Transverse colon (tissue), 4 donors: Measurements from ENCODE around the gene MTHFD2L. TPM values are rescaled to one million over a fixed set of nuclear protein-coding genes. Genes with fewer than 3 reads are reported as not detected.

Experiments
- DNase-seq: peaks from one replicate; pipeline ENCODE4 v3.0.0-alpha.2; 2019
- H3K27ac ChIP-seq, 4 donors: fragments of 200-600 bp; sonication (generic); 2 replicates each; pipeline ENCODE4 v1.5.1; 2016 to 2018; ENCODE audit warnings: inconsistent platforms in 4 of 4
- H3K27me3 ChIP-seq: fragments of 200-600 bp; sonication (generic); 2 replicates; pipeline ENCODE4 v1.5.1; 2017; ENCODE audit warnings: inconsistent platforms
- H3K36me3 ChIP-seq, 4 donors: fragments of 200-600 bp; sonication (generic); 2 replicates each; pipeline ENCODE4 v1.5.1; 2017 to 2019; ENCODE audit warnings: inconsistent platforms in 4 of 4
- H3K4me1 ChIP-seq, 4 donors: fragments of 200-600 bp; sonication (generic); 2 replicates each; pipeline ENCODE4 v1.5.1; 2017 to 2020; ENCODE audit warnings: inconsistent platforms in 4 of 4
- H3K4me3 ChIP-seq, 4 donors: fragments of 200-600 bp; sonication (generic); 1 replicate in 1 of 4; 2 replicates in 3 of 4; pipeline versions ENCODE4 v1.5.1 to v1.6.1; 2017 to 2019; ENCODE audit warnings: inconsistent platforms in 4 of 4
- H3K9me3 ChIP-seq, 2 donors: fragments of 200-600 bp; sonication (generic); 2 replicates each; pipeline ENCODE4 v1.5.1; 2017 to 2019; ENCODE audit warnings: inconsistent platforms in 2 of 2
- EP300 ChIP-seq: sonication (generic); formaldehyde crosslinking; IDR thresholded peaks from one replicate; pipeline ENCODE4 v1.6.1; 2017; ENCODE audit warnings: antibody characterized with exemption, low read depth
- POLR2A ChIP-seq: fragments of 450-650 bp; IDR thresholded peaks from one replicate; pipeline ENCODE4 v1.6.1; 2016; ENCODE audit warnings: antibody characterized with exemption, mild to moderate bottlenecking, moderate library complexity
- POLR2AphosphoS5 ChIP-seq, 3 donors: sonication (generic); formaldehyde crosslinking; IDR thresholded peaks; one replicate each; pipeline ENCODE4 v1.6.1; 2016; ENCODE audit warnings: antibody characterized with exemption in 3 of 3
- WGBS, 2 donors: methylation state at CpG; one replicate each; pipeline ENCODE4 v1.1.5; 2018; ENCODE audit warnings: low coverage in 1 of 2; 5-methylcytosine and 5-hydroxymethylcytosine counted together
- in situ Hi-C, 4 donors: fragments of 200-750 bp; cut with MboI; loops; one replicate each; pipeline versions ENCODE4 v1.15.0 to v1.15.1; 2017; ENCODE audit warnings: low sequenced_read_pairs in 3 of 4, low pct_ligation_motif_present in 1 of 4, low pct_unique_long_range_greater_than_20kb in 1 of 4
- intact Hi-C: fragments of 100-400 bp; cut with DNase I; formaldehyde crosslinking; loops from one replicate; pipeline ENCODE4 v1.15.1; 2023; ENCODE audit warnings: low total_unique reads
- total RNA-seq, 4 donors: library from RNA; depleted of rRNA; stranded (reverse); fragments of >200 nt; gene quantifications; one replicate each; pipeline ENCODE4 v1.1.0, GENCODE V29; 2016
- TF ChIP-seq, protein P1 (sequence below), 5 experiments: fragments of 200-600 bp in 3 of 5; fragments of 450-650 bp in 2 of 5; sonication (generic) in 3 of 5; IDR thresholded peaks; 1 replicate in 2 of 5; 2 replicates in 3 of 5; pipeline ENCODE4 v1.5.1; 2016 to 2017; ENCODE audit warnings: antibody characterized with exemption in 5 of 5, inconsistent platforms in 3 of 5, mild to moderate bottlenecking in 2 of 5, moderate library complexity in 1 of 5

The MTHFD2L gene
- total RNA-seq, 4 donors from 2014 or later, result 7.6 to 18.1 (median 12.7) TPM

DNA sequence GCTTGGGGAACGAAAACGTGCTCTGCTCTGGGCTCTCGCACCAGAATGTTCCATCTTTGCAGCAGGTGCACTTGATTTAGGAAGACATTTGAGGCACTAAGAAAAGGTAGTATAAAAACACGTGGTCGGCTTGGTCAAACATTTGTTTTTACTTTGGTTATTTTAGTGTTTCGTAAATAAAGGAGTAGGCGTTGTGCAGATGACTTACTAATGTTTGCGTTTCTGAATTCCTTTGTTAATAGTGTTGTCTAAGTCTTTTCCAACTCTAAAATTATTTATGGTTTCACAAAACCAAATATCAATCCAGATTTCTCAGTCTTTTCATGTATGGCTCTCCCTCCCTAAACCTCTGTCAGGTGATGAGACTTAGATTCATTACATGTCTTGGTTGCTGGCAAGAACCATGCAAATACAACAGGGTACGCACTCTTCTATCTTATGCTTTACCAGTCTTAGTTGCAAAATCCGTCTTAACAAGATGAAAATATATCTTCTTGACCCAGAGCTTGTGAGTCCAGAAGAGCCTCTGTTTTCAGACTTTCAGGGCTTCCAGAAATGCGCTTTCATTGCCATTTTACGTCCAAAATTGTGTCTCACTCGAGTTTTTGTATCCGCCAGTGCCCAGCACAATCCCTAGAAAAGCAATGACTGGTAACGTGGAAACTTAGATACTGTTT lies 686 bp downstream of the MTHFD2L start:
- H3K27me3 ChIP-seq, result no peaks in the 10 kb centered on the region
- intact Hi-C loops (no loop called here), in situ Hi-C loops (no loop called here)
- H3K36me3 ChIP-seq, result peaks cover 0 to 14% (median 1%) of the 10 kb centered on the region in 4 donors
- peaks cover 11 to 23% (median 16%) of the 10 kb centered on the region in 4 donors for H3K4me1 ChIP-seq
- peak overlapping the region; percentile 39 to 72 (median 71) for H3K4me3 ChIP-seq
- DNase-seq, result no peak
- 13 to 14% methylated on average over 14 to 15 of the region's 15 CpGs for WGBS, 2 donors
- H3K9me3 ChIP-seq, result no peaks in the 10 kb centered on the region
- TF ChIP-seq POLR2AphosphoS5 (IDR thresholded peaks at IDR 0.05) (no peak), POLR2A (no peak), EP300 (no peak)
- TF ChIP-seq, protein P1, sequence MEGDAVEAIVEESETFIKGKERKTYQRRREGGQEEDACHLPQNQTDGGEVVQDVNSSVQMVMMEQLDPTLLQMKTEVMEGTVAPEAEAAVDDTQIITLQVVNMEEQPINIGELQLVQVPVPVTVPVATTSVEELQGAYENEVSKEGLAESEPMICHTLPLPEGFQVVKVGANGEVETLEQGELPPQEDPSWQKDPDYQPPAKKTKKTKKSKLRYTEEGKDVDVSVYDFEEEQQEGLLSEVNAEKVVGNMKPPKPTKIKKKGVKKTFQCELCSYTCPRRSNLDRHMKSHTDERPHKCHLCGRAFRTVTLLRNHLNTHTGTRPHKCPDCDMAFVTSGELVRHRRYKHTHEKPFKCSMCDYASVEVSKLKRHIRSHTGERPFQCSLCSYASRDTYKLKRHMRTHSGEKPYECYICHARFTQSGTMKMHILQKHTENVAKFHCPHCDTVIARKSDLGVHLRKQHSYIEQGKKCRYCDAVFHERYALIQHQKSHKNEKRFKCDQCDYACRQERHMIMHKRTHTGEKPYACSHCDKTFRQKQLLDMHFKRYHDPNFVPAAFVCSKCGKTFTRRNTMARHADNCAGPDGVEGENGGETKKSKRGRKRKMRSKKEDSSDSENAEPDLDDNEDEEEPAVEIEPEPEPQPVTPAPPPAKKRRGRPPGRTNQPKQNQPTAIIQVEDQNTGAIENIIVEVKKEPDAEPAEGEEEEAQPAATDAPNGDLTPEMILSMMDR (IDR thresholded peaks at IDR 0.05), result no peak
- peak overlapping the region; percentile 91 to 94 (median 92) for H3K27ac ChIP-seq

DNA sequence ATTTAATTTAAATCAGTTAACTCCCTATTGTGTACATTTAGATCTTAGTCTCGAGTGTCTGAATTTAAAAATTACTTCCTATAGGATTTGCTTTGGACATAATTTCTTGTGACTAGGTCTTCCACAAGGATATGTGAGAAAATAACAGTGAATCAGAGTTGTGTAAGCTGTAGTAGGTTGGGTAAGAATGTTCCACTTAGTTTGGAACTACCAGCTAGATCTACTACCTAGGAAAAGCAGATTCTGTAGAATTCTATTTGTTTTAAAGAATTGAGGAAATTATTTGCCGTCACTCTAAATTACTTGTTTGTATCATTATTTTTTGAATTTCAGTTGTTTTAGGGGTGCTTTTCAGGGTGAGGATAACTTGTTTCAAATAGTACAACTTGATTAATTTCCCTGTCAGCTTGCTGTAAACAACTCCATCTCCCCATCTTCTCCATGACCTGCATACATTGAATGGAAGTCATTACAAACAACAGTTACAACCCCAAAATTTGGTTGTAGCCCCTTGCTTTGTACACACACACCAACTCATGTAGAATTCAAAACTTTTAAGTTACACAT lies 1.3 kb downstream of the MTHFD2L start:
- in situ Hi-C loops, result no loop called here
- intact Hi-C loops, result no loop called here

DNA sequence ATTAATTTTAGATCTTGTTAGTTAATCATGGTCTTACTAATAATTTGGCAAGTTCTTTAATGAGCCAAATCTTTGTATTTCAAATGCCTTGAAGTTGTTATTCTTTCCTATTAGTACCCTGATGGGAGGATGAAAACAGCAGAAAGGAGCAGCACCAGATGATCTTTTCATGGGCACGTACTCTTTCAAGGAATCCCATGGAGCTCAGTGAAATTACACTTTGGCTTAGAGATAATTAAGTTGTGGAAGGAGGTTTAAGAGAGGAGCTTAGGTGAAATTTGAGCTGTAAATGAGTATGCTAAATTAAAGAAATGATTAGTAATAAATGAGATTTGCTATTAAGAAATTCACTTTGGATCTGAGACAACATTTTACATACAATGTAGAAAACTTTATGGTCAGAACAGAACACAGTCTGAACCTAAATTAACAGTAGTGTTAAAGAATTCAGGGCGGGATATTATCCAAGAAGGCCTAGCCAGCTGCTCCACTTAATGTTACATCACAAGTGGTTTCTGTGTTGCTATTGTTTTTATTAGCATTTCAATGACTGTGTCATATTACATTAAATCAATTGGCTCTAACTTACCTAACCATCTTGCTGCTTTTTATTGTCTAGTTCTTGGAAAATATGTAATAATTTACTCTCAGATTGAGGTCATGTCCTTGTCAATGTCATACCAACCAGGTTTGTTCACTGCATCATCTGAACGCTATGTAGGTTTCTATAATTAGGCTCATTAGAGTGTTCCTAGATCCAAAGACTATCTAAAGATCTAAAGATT lies 3.9 kb downstream of the MTHFD2L start:
- peaks cover 0 to 14% (median 1%) of the 10 kb centered on the region in 4 donors for H3K36me3 ChIP-seq
- in situ Hi-C loops (no loop called here), intact Hi-C loops (no loop called here)
- TF ChIP-seq POLR2AphosphoS5 (IDR thresholded peaks at IDR 0.05) (no peak), POLR2A (no peak), EP300 (no peak)
- TF ChIP-seq, protein P1 (IDR thresholded peaks at IDR 0.05), result no peak
- H3K27me3 ChIP-seq, result no peaks in the 10 kb centered on the region
- peaks cover 11 to 20% (median 16%) of the 10 kb centered on the region in 4 donors for H3K4me1 ChIP-seq
- no peak overlapping the region for H3K4me3 ChIP-seq
- 80 to 83% methylated on average over 3 of the region's 3 CpGs for WGBS, 2 donors
- no peak overlapping the region for H3K27ac ChIP-seq
- no peak for DNase-seq
- no peaks in the 10 kb centered on the region for H3K9me3 ChIP-seq

More for the DNA sequence above, 1.3 kb downstream of the MTHFD2L start:
- peak overlapping the region; percentile 91 to 94 (median 92) for H3K27ac ChIP-seq
- H3K27me3 ChIP-seq, result no peaks in the 10 kb centered on the region
- WGBS, 2 donors, result 52 to 60% methylated on average over 2 of the region's 2 CpGs
- H3K4me3 ChIP-seq, result peak overlapping the region; percentile 6 to 72 (median 71)
- H3K36me3 ChIP-seq, result peaks cover 0 to 14% (median 1%) of the 10 kb centered on the region in 4 donors
- TF ChIP-seq POLR2A (no peak), EP300 (no peak), POLR2AphosphoS5 (IDR thresholded peaks at IDR 0.05) (no peak)
- TF ChIP-seq, protein P1 (IDR thresholded peaks at IDR 0.05), result no peak
- no peak for DNase-seq
- peaks cover 11 to 23% (median 16%) of the 10 kb centered on the region in 4 donors for H3K4me1 ChIP-seq
- H3K9me3 ChIP-seq, result no peaks in the 10 kb centered on the region

DNA sequence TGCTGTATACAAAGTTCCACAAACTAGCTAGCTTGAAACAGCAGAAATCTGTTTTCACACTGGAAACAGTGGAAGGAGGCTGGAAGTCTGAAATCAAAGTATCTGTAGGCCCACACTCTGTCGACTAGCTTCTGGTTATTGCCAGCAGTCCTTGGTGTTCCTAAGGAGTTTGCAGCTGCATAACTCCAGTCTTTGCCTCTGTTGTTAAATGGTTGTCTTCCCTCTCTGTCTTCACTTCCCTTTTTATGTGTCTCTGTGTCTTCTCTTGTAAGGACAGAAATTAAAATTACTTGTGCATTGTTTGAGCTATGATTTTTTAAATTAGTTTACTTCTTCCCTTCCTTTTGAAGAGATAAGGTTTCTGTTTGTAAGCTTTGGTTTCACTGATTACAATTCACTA lies 8.2 kb downstream of the MTHFD2L start:
- Histone ChIP-seq H3K4me1 (no peaks in the 10 kb centered on the region), H3K27me3 (no peaks in the 10 kb centered on the region), H3K4me3 (no peak overlapping the region), H3K36me3 (peaks cover 0 to 2% (median 0%) of the 10 kb centered on the region in 4 donors), H3K9me3 (no peaks in the 10 kb centered on the region), H3K27ac (no peak overlapping the region)
- in situ Hi-C loops (no loop called here), intact Hi-C loops (no loop called here)
- no peak for DNase-seq
- WGBS, 2 donors, result 68% methylated on average over 1 of the region's 1 CpG; no CpG with 5 or more reads in 1 of the 2 donors
- TF ChIP-seq, protein P1 (IDR thresholded peaks at IDR 0.05), result no peak
- TF ChIP-seq POLR2A (no peak), EP300 (no peak), POLR2AphosphoS5 (IDR thresholded peaks at IDR 0.05) (no peak)
